NCI-H2227 treated with DMSO at 0.1 percent for 48 hours (cell line): Measurements from ENCODE around the gene ACO1.

Experiments
- DNase-seq: peaks from one replicate; lab custom pipeline; 2025; lab: John Stamatoyannopoulos, UW

Gene ACO1

DNA sequence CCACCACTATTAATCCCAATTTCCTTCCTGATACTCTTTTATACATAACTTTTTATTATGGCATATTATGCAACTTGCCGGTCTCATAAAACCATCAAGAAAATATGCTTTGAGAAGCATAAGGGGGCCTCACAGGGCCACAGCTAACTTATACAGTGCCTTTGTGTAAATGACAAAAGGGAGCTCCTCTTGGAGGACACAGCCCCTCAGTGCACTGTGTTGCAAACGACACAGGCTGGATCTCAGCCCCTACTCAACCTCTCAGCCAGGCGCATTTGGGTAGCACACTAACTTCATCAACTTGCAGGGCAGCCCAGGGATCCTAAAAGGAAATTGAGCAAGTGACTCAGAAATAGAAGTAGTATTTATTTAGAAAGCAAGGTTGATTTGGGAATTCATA lies 106.2 kb downstream of the ACO1 start:
- DNase-seq: no peak

- DNase-seq: no peak
Observed at GRCh38 chr9:32497921-32498320, 113.5 kb downstream of the ACO1 start.

- no peak for DNase-seq
Observed at GRCh38 chr9:32500768-32501167, 116.3 kb downstream of the ACO1 start.

DNA sequence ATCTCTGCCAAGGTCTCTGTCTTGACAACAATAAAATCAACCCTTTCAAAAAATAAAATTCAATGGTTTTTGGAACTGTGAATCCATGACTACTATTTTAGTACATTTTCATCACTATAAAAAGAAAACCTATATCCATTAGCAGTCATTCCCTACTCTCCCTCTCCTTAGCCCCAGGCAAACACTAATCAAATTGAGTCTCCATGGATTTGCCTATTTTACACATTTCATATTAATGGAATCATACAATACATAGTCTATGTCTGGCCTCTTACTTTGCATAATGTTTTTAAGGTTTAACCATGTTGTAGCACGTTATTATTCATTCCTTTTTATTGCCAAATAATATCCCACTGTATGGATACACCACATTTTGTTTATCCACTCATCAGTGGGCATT lies 117.4 kb downstream of the ACO1 start:
- DNase-seq: no peak

- no peak for DNase-seq
Observed at GRCh38 chr9:32502464-32502863, 118.0 kb downstream of the ACO1 start.

- DNase-seq: no peak
Observed at GRCh38 chr9:32503008-32503407, 118.6 kb downstream of the ACO1 start.
